Measurements from ENCODE around the gene HINFP.
A peak's percentile ranks its signal among the peaks of the same experiment; 100 is the strongest.
"Not testable (repeated sequence)": the region's sequence is repeated elsewhere in the genome, so short reads cannot be mapped to it uniquely, and the experiment has no call there.

HINFP gene

DNA sequence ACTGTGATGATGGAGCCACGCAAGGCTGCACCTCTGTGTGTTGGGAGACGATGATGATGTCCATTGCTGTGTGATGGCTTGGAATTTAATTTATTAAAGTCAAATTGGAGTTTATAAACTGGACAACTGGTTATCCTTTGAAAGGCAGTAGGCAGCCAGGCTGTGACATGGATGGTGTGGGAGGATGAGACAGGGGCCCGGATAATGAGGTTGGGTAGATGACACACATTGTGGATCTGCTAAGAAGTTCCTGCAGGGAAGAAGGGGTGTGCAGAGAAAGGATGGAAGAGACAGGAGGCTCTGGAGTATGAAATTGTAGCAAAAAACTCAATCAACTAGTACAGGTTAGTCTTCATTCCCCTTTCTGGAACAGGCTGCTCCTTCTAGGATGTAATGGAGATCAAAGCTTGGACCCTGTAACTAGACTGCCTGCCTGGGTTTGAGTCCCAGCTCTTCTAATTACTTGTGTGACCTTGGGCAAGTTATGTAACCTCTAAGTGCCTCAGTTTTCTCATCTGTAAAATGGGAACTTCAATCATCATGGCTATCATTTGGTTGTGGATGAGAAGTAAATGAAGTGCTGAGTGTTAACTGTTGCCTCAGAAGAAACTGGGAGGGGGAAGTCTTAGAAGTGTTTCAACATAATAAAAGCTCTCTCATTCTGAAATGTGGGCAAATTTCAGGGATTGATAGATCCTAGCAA, 4.2 kb upstream of the HINFP start:
- DNase-seq (ENCODE audit: low spot score), result no peak

DNA sequence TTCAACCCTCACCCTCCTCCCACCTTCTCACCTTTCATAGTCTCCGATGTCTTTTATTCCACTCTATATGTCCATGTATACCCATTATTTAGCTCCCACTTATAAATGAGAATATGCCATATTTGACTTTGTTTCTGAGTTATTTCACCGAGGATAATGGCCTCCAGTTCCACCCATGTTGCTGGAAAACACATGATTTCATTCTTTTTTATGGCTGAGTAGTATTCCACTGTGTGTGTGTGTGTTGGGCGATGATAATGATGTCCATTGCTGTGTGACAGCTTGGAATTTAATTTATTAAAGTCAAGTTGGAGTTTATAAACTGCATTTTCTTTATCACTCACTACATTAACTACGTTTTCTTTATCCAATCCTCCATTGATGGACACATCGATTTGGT, 3.2 kb upstream of the HINFP start:
- DNase-seq (ENCODE audit: low spot score), result no peak

DNA sequence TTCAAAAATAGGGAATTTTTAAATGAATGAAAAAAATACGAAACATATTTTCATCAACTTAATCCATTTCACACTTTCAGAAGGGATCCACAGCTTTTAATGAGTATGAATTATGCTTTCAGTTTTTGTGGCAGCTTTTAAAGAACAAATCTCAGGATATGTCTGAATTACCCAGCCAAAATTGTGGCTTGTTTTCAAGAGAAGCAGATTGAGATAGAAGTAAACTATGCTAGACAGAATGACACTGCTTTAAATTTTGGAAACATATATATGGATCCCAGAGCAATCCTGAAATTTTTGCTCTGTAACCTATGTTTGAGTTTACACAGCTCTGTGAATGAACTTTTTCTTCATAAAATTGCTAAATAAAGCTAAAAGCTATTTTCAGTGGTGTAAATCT, 2.4 kb upstream of the HINFP start:
- no peak for DNase-seq (ENCODE audit: low spot score)

DNA sequence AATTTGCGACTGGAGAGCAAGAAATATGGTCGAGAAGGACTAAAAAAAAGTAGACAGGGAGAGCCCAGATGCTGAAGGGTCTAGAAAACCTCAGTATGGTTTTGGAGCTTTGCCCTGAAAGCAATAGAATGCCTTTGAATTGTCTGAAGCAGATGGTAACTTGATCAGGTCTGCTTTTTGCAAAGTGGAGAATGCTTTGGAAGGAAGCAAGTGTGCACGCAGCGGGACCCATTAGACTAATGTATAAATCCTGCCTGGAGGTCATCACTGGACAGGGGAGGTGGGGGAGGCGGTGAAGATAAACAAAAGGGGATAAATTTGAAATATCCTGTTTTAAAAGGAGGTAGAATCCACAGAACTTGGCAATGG, 757 bp upstream of the HINFP start:
- DNase-seq (ENCODE audit: low spot score), result no peak

DNA sequence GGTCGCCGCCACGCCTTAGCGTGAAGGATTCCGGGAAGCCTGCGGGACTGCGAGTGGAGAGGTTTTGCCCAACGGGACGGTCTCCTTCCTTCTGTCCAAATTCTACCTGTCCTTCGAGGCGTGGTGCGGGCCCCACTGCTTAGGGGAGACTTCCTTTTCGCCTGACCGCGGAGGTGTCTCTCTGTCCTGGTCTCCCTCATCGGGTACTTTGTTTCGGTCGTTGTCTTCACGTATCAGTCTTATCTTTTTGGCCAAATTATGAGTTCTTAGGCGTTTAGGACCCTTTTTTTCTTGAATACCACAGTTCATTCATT, 388 bp downstream of the HINFP start:
- no peak for DNase-seq (ENCODE audit: low spot score)

DNA sequence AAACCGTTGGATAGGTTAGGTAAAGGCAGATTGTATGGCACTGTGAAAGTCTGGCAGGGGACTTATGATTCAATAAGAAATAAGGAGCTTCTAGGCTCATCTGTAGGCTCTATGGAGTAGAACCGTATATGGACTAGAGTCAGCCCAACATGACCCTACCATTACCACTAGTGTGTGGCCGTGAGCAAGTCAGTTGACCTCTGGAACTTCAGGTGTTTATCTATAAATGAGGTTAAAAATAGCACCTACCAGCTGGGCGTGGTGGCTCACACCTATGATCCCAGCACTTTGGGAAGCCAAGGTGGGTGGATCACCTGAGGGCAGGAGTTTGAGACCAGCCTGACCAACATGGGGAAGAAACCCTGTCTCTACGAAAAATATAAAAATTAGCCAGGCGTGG, 4.4 kb downstream of the HINFP start:
- DNase-seq (ENCODE audit: low spot score), result no peak

DNA sequence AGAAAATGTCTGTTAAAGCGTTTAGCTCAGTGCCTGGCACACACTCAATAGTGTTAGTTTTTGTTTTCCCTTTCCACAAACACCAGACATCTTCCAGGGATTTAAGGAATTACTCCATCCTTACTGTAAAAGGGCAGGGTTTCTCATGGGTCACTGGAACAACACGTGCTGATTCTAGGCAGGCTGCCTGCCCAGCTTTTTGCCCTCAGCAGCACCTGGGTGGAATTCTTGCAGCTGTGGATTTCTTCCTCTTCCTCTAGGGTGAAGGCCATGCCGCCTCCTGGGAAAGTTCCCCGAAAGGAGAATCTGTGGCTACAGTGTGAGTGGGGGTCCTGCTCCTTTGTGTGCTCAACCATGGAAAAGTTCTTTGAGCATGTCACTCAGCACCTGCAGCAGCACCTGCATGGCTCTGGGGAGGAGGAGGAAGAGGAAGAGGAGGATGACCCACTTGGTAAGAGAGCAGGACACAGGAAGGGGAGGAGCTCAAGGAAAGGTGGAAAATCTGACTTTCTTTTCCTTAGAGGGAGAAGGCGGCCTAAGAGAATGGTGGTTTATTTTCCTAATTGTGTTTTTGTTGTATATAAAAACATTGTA, 5.4 kb downstream of the HINFP start:
- no peak for DNase-seq (ENCODE audit: low spot score)

DNA sequence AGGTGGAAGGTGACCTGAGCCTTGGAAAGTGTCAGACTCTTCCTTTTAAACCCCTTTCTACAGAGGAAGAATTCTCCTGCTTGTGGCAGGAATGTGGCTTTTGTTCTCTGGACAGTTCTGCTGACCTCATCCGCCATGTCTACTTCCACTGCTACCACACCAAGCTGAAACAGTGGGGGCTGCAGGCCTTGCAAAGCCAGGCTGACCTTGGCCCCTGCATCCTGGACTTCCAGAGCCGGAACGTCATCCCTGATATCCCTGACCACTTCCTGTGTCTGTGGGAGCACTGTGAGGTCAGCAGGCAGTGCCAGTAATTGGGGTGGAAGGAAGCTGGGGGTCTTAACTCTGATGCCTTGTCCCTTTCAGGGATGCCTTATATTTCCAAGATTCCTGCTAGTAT, 9.3 kb downstream of the HINFP start:
- DNase-seq (ENCODE audit: low spot score), result no peak

DNA sequence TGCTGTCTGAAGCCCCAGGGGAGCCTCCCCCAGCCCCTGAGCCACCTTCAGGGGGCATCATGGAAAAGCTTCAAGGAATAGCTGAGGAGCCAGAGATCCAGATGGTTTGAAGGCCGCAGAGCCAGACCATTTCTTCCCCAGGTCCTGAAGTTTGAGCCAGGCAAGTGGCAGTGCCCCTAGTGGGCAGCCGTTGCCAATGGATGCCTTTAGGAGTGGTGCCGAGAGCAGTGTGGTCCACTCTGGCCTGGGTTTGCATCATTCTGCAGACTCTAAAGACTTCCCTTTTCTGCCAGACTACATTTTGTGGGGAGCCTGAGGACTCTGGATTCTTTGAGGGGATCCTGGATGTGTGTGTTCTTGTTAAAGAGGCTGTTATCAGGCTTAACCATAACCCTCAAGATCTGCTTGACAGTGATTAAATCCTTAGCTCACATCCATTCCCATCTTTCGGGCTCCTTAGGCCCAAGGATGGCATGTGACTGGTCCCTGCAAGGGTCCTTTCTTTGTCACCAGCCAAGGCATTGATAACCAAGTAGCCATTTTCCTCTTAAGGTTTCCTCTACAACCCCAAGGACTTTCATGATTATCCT, 13.1 kb downstream of the HINFP start:
- no peak for DNase-seq (ENCODE audit: low spot score)

DNA sequence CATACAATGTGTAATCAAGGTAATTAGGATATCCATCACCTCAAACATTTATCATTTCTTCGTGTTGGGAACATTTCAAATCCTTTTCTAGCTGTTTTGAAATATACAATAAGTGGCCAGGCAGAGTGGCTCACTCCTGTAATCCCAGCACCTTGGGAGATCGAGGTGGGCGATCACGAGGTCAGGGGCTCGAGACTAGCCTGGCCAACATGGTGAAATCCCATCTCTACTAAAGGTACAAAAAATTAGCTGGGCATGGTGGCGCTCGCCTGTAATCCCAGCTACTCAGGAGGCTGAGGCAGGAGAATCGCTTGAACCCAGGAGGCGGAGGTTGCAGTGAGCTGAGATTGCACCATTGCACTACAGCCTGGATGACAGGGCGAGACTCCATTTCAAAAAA, 17.9 kb downstream of the HINFP start:
- DNase-seq (ENCODE audit: low spot score), result not testable (repeated sequence)

DNA sequence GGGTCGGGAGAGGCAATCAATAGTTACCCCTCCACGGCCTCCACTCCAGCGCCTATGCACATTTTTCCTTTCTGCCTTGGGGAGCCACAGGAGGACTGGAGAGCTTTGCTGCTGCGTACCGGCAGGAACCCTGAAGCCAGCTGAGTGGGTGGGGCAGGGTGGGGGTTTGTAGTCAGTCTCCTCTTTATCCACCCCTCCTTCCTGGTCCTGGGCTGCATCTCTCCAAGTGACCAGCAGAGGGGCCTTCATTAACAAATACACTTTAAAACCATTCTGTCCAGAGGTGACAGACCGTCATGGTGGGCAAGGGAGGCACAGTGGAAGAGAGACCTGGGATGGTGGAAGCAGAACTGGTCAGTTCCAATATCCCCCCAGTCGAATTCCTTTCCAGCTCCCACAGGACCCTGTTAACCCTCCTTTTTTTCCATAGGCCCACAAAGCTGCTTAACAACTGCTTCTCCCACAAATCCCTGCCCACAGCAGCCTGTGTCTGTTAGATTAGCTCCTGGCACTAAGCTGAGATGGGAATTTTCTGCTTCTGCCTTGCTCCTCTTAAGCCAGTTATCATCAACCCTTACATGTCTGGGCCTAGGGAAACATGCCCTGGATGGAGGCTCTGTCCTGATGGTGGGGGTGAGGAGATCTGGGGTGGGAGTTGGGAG, 23.6 kb downstream of the HINFP start:
- DNase-seq (ENCODE audit: low spot score), result peak; percentile 86

DNA sequence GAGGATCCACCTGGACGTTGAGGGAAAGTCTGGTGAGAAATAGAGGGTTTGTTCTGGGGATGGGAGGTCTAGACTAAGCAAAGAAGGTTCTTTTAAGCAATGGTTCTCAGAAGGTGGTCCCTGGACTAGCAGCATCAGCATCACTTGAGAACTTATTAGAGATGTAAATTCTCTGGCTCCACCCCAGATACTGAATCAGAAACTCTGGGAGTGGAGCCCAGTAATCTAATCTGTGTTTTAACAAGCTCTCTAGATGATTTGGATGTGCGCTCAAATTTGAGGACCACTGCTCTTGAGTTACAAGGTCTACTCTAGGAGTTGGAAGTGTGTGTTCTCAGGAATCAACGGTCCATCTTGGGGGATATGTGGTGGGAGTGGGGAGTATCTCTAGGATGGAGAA, 24.2 kb downstream of the HINFP start:
- no peak for DNase-seq (ENCODE audit: low spot score)

DNA sequence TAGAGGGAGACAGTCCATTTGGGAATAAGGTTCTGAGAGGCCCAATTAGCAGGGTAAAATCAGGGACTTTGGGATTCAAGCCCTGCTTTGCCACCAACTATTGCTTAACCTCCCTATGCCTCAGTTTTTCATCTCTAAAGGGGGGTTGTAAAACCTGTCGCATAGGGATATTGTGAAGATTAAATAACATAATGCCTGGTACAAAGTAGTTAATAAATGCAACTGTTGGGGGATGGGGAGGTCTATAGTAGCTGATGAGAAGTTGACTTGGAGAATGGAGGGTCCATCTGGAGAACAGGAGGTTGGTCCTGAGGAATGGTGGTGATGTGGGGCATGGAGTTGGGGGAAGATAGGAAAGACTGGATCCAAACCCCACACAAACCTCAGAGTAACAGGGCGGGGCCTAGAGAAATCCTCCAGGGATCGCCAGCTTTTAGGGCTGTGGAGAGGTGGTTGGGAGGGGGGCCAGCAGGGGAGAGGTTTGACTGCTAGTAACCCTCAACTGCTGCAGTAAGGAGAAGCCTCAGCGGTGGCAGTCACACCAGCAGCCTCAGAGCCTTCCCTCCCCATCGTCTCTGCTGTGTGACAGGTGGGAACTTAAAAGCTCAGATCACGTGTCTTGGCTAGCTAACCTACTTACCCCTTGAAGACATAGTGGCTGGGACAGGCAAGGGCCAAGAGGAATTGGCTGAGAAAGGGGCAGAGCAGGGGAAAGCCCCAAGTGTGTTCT, 26.4 kb downstream of the HINFP start:
- DNase-seq (ENCODE audit: low spot score), result no peak

DNA sequence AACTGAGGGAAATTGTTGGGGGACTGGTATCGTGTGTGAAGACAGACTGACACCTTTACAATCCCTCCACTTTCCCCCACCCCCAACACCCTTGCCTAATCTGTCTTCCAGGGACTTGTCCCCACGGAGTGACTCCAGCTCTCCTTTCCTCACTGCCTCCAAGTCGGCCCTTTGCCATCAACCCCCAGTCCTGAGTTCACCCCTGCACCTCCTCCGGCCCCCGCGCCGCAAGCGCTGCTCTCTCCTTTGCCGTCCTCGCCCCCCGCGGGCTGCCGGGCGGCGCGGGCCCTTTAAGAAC, 27.3 kb downstream of the HINFP start:
- DNase-seq (ENCODE audit: low spot score), result no peak

DNA sequence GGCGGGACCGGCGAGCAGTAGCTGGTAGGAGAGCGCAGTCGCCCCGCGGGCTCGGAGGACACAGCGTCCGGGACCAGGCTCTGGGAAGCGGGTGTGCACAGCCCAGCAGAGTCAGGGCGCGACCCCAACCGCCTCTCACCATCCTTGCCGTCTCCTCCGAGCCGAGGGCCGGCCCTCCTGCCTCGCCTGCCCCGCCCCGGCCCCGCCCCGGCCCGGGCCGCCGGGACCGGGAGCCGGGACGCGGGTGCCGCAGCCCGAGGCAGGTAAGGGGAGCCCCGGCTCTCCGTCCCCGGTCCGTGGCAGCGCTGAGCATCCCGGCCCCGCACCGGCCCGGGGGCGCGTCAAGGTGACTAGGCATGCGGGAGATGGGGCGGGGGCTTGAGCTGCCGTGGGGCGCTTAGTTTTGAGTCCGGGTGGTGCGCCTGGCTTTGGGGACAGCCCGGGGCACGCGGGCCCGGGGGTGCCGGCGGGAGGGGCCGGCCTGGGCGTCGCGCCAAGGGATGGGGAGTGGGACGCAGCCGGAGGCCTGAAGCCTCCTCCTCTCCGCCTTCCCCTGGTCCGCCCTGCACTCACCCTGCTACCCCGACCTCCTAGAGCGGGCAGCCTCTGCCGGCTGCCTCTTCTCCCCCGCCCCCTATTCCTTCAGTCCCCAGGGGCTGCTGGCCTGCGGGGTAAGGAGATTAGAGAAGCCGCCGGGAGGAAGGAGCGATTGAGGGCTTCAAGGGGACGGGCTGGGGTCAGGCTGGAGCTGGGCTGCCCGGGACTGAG, 27.8 kb downstream of the HINFP start, which contains the start of gene ABCG4:
Gene ABCG4 (plus strand): TSS at position 35 of the 768 bp plus-strand sequence. CDS start 914 bp downstream, outside the sequence.
- no peak for DNase-seq (ENCODE audit: low spot score)

DNA sequence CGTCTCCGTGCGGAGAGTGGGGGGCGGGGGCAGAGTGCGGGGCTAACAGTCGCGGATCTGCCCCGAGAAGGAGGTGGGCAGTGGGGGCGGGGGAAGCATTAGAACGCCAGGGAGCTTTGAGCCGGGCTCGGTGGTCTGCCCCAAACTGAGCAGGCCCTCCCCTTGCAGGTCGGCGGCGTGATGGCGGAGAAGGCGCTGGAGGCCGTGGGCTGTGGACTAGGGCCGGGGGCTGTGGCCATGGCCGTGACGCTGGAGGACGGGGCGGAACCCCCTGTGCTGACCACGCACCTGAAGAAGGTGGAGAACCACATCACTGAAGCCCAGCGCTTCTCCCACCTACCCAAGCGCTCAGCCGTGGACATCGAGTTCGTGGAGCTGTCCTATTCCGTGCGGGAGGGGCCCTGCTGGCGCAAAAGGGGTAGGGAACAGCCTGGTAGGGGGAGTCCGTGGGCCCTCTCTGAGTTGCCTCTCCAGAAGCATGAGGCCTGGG, 28.5 kb downstream of the HINFP start:
- no peak for DNase-seq (ENCODE audit: low spot score)

DNA sequence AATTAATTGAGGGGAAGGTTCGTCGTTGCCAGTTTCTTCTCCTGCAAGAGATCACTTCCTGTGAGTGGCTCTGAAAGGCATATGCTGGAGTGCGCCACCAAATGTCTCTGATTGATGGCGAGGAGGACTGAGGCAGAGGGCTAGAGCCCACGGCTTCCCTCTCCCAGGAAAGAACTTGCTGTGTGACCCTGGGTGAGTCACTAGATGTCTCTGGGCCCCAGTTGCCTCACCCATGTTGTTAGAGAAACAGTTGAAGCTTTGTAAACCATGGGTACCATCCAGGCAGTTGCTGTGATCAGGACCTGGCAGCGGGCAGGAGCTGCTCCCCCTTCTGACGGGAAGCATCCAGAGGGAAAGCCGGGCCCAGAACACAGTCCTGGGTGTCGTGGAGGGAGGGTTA, 30.7 kb downstream of the HINFP start:
- DNase-seq (ENCODE audit: low spot score), result no peak

DNA sequence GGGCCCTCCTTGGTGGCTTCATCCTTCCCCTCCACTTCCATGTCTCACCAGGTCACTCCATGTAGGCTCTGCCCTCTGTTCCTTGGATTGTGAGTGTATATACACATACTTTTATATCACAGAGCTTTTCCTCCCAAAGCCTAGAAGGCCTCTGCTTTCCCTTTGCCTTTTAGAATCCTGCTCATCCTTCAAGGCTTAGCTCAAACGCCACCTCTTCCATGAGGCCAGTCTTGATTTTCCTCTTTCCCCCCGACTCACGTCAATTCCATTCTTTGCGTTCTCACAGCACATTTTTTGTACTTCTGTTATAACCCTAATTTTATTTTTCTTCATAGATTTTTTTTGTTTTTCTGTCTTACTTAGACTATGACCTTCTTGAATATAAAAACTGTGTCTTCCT, 31.2 kb downstream of the HINFP start:
- no peak for DNase-seq (ENCODE audit: low spot score)

DNA sequence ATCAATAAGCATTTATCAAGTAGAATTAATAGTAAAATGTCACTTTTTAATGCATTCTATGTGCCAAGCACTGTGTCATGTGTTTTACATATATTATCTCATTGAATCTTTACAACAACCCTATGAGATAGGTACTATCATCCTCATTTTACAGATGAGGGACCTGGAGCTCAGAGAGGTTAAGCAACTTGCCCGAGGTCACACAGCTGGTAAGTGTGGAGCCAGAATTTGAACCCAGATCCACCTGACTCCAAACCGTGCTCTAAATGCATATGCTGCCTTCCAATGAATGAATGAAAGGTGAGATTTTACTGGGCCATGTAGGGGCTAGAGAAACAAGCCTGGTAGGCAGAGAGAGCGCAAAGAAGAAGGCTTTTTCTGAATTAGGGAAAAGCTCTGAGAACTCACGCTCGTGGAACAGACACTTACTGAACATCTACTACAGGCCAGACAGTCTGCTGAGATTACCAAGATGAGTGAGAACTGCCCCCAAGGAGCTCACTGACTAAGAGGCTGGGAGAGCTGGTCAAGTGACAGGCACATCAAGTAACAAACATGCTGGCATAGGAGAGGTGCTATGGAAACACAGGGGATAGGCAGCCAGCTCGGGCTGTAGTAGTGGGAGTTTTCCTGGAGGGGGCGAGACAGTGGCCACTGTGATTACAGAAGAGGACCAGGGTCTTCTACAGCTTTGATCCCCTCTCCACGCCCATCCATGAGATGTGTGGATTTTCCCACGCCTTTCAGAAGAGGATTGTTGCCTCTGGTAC, 31.9 kb downstream of the HINFP start:
- no peak for DNase-seq (ENCODE audit: low spot score)

DNA sequence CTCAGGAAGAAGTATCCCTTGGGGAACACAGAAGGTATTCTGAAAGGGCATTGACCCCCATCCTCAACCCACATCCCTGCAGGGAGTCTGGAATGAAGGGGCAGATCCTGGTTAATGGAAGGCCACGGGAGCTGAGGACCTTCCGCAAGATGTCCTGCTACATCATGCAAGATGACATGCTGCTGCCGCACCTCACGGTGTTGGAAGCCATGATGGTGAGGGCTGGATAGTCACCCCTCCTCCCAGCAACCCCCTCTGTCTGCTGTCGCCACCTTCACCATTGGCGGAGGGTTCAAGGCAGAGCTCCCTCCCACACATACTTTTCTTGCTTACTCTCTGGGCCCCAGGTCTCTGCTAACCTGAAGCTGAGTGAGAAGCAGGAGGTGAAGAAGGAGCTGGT, 32.8 kb downstream of the HINFP start:
- no peak for DNase-seq (ENCODE audit: low spot score)

Measured in SW480 (cell line).